ENCODE results near the gene TRIM2. TPM values are rescaled to one million over a fixed set of nuclear protein-coding genes. Genes with fewer than 3 reads are reported as not detected.

The TRIM2 gene
- total RNA-seq, 1 experiment from 2014 or later: 87.0 TPM

GRCh38 chr4:153314915-153315314, 110.7 kb downstream of the TRIM2 start:
- no peak overlapping the region for H3K27ac ChIP-seq
- ChIA-PET CTCF (no interaction called here), POLR2A (ENCODE audit: unreplicated experiment) (interaction anchor here (0.7 kb wide), 1 partner anchor 23 kb away, joined by 4 read pairs; no protein-coding TSS in a partner anchor)
- H3K4me1 ChIP-seq (replicated peaks; ENCODE audit: insufficient read depth): no peaks in the 10 kb centered on the region
- no peaks in the 10 kb centered on the region for H3F3A ChIP-seq (ENCODE audit: insufficient read depth, low read depth)
- H3K4me3 ChIP-seq: no peak overlapping the region
- TF ChIP-seq EZH2 (IDR thresholded peaks at IDR 0.05; ENCODE audit: low read depth) (no peak), CTCF (conservative IDR thresholded peaks at IDR 0.05) (no peak)
- DNase-seq: no peak
- no peaks in the 10 kb centered on the region for H3K9me3 ChIP-seq (ENCODE audit: insufficient read depth, low read depth)
- no TSS peak for BruUV-seq (replicated peaks)
- no peaks in the 10 kb centered on the region for H4K20me1 ChIP-seq (ENCODE audit: insufficient read depth)
- H3K9me2 ChIP-seq (ENCODE audit: insufficient read depth): no peaks in the 10 kb centered on the region
- intact Hi-C loops (cut with micrococcal nuclease; ENCODE audit: unreplicated experiment): loop anchor here (5.0 kb wide), 2 partner anchors 108 to 188 kb away; no protein-coding TSS in a partner anchor
- no peaks in the 10 kb centered on the region for H3K36me3 ChIP-seq (ENCODE audit: low read depth)
- H3K27me3 ChIP-seq (ENCODE audit: insufficient read depth, low read depth): no peaks in the 10 kb centered on the region
- H3K4me2 ChIP-seq: no peak overlapping the region
- no peaks in the 10 kb centered on the region for H3K79me2 ChIP-seq (ENCODE audit: low read depth)
- H2AFZ ChIP-seq: no peak overlapping the region

- ChIA-PET CTCF (no interaction called here), POLR2A (ENCODE audit: unreplicated experiment) (no interaction called here)
Observed at GRCh38 chr4:153318696-153319320, 114.6 kb downstream of the TRIM2 start.

GRCh38 chr4:153322791-153323190, 118.5 kb downstream of the TRIM2 start:
- CTCF ChIA-PET: no interaction called here
- no peak overlapping the region for H3K4me2 ChIP-seq

More at GRCh38 chr4:153318696-153319320, 114.6 kb downstream of the TRIM2 start:
- no peaks in the 10 kb centered on the region for H3K4me1 ChIP-seq (replicated peaks; ENCODE audit: insufficient read depth)
- no TSS peak for BruUV-seq (replicated peaks)
- H3K36me3 ChIP-seq (ENCODE audit: low read depth): no peaks in the 10 kb centered on the region
- intact Hi-C loops (cut with micrococcal nuclease; ENCODE audit: unreplicated experiment): loop anchor here (1.0 to 5.0 kb wide), 6 partner anchors 85 to 473 kb away; no protein-coding TSS in a partner anchor
- no peaks in the 10 kb centered on the region for H4K20me1 ChIP-seq (ENCODE audit: insufficient read depth)
- H3K27me3 ChIP-seq (ENCODE audit: insufficient read depth, low read depth): no peaks in the 10 kb centered on the region
- DNase-seq: peak in 1 of 2 experiments; percentile 8
- no peaks in the 10 kb centered on the region for H3F3A ChIP-seq (ENCODE audit: insufficient read depth, low read depth)
- TF ChIP-seq CTCF (conservative IDR thresholded peaks at IDR 0.05) (peak; percentile 69), EZH2 (IDR thresholded peaks at IDR 0.05; ENCODE audit: low read depth) (no peak)
- H3K4me3 ChIP-seq: no peak overlapping the region
- H3K4me2 ChIP-seq: no peak overlapping the region
- H3K9me2 ChIP-seq (ENCODE audit: insufficient read depth): no peaks in the 10 kb centered on the region
- no peak overlapping the region for H2AFZ ChIP-seq
- H3K79me2 ChIP-seq (ENCODE audit: low read depth): no peaks in the 10 kb centered on the region
- H3K27ac ChIP-seq: no peak overlapping the region
- H3K9me3 ChIP-seq (ENCODE audit: insufficient read depth, low read depth): no peaks in the 10 kb centered on the region

More at GRCh38 chr4:153322791-153323190, 118.5 kb downstream of the TRIM2 start:
- Histone ChIP-seq H3K27me3 (ENCODE audit: insufficient read depth, low read depth) (no peaks in the 10 kb centered on the region), H3F3A (ENCODE audit: insufficient read depth, low read depth) (peaks cover 30% of the 10 kb centered on the region), H3K9me3 (ENCODE audit: insufficient read depth, low read depth) (no peaks in the 10 kb centered on the region), H3K4me1 (replicated peaks; ENCODE audit: insufficient read depth) (peaks cover 25% of the 10 kb centered on the region), H2AFZ (no peak overlapping the region), H3K36me3 (ENCODE audit: low read depth) (no peaks in the 10 kb centered on the region), H3K4me3 (no peak overlapping the region), H3K27ac (no peak overlapping the region), H3K79me2 (ENCODE audit: low read depth) (no peaks in the 10 kb centered on the region), H4K20me1 (ENCODE audit: insufficient read depth) (no peaks in the 10 kb centered on the region), H3K9me2 (ENCODE audit: insufficient read depth) (no peaks in the 10 kb centered on the region)
- TF ChIP-seq CTCF (conservative IDR thresholded peaks at IDR 0.05) (no peak), EZH2 (IDR thresholded peaks at IDR 0.05; ENCODE audit: low read depth) (no peak)
- intact Hi-C loops (cut with micrococcal nuclease; ENCODE audit: unreplicated experiment): no loop called here
- DNase-seq: no peak
- POLR2A ChIA-PET (ENCODE audit: unreplicated experiment): no interaction called here
- no TSS peak for BruUV-seq (replicated peaks)

Data from PC-9 (cell line).